H1 (cell line): Measurements from ENCODE around the gene TESMIN. TPM values are rescaled to one million over a fixed set of nuclear protein-coding genes. Genes with fewer than 3 reads are reported as not detected.

Experiments used
- CHD1 ChIP-seq: IDR thresholded peaks from 2 replicates; pipeline ENCODE4 v1.6.1; 2012; ENCODE audit warnings: low read depth, low read length, improper control_type of control experiment
- HDAC2 ChIP-seq, 2 experiments: fragments of 300-600 bp in 1 of 2; sonication (generic) in 1 of 2; IDR thresholded peaks; 2 replicates each; pipeline ENCODE4 v1.6.1; 2011 to 2012; ENCODE audit warnings: low read depth in 2 of 2, low read length in 2 of 2, mild to moderate bottlenecking in 2 of 2, moderate library complexity in 2 of 2, borderline replicate concordance in 1 of 2, inconsistent platforms in 1 of 2
- JUND ChIP-seq: IDR thresholded peaks from 2 replicates; pipeline ENCODE4 v1.6.1; 2011; ENCODE audit warnings: mild to moderate bottlenecking, improper control_type of control experiment, low read length
- SAP30 ChIP-seq: fragments of 300-600 bp; sonication (generic); IDR thresholded peaks from 2 replicates; pipeline ENCODE4 v1.7.1; 2012; ENCODE audit warnings: low read length, moderate library complexity, mild to moderate bottlenecking, inconsistent platforms; ENCODE audit not compliant: insufficient read depth, insufficient replicate concordance
- polyA plus RNA-seq, 7 experiments: library from polyadenylated mRNA; depleted of rRNA in 3 of 7; stranded (reverse) in 5 of 7; unstranded in 2 of 7; fragments of >200 nt in 5 of 7; fragments of 200-250 nt in 2 of 7; gene quantifications; 1 replicate in 5 of 7; 2 replicates in 1 of 7; 4 replicates in 1 of 7; pipeline versions ENCODE4 v1.2.1 to v1.2.3, GENCODE V29; 2011 to 2013; ENCODE audit warnings: missing spikeins in 2 of 7, mixed read lengths in 2 of 7
- total RNA-seq: library from RNA; stranded (reverse); fragmentation: NEBNext Ultra II Directional; extraction: Animal tissue kit (Norgen Biotek cat#: 25700); gene quantifications from 2 replicates; pipeline ENCODE4 v1.2.1, GENCODE V29; 2021

The TESMIN gene
- total and polyA plus RNA-seq, 2 of the 8 experiments (the other 6 are each of a cell fraction or from before 2014, with no cell fraction given) = 22.6 to 61.1 TPM

GRCh38 chr11:68784653-68785052, 33.3 kb upstream of the TESMIN start (continued):
- TF ChIP-seq SAP30 (no peak), JUND (no peak), CHD1 (no peak), HDAC2 (IDR thresholded peaks at IDR 0.05; ENCODE audit: borderline replicate concordance in 1 of 2, low read depth in 2 of 2, low read length in 2 of 2) (no peak)
- TF ChIP-seq, all 59 proteins: peak for 0
